Heart right ventricle (tissue), 16 donors: ENCODE measurements around the gene ELF5. TPM values are rescaled to one million over a fixed set of nuclear protein-coding genes. Genes with fewer than 3 reads are reported as not detected.

ENCODE experiments used
- ATAC-seq, 8 donors: fragments of 200-7000 bp; cut with Tn5 transposase; one replicate each; pipeline ENCODE4 v1.9.1; 2020; ENCODE audit warnings: mild to moderate bottlenecking in 8 of 8, moderate library complexity in 8 of 8, moderate number of reproducible peaks in 1 of 8
- DNase-seq, 2 donors: peaks; one replicate each; pipeline ENCODE4 v3.0.0-alpha.2; 2020
- H3K27ac ChIP-seq, 10 donors: fragments of 200-600 bp; sonication (generic) in 2 of 10; one replicate each; pipeline versions ENCODE4 v1.5.0 to v1.8.0; 2020 to 2022; ENCODE audit warnings: mild to moderate bottlenecking in 3 of 10
- H3K27me3 ChIP-seq, 7 donors: fragments of 200-600 bp; one replicate each; pipeline ENCODE4 v1.8.0; 2021 to 2022; ENCODE audit warnings: mild to moderate bottlenecking in 2 of 7
- H3K36me3 ChIP-seq, 9 donors: fragments of 200-600 bp; sonication (generic) in 1 of 9; one replicate each; pipeline versions ENCODE4 v1.5.0 to v1.8.0; 2020 to 2022; ENCODE audit warnings: mild to moderate bottlenecking in 2 of 9
- H3K4me1 ChIP-seq, 9 donors: fragments of 200-600 bp; sonication (generic) in 1 of 9; one replicate each; pipeline versions ENCODE4 v1.5.0 to v1.8.0; 2020 to 2022; ENCODE audit warnings: mild to moderate bottlenecking in 4 of 9
- H3K4me3 ChIP-seq, 10 donors: fragments of 200-600 bp; sonication (generic) in 2 of 10; one replicate each; pipeline versions ENCODE4 v1.5.0 to v1.8.0; 2020 to 2022; ENCODE audit warnings: mild to moderate bottlenecking in 7 of 10, moderate library complexity in 2 of 10
- H3K9me3 ChIP-seq, 11 donors: fragments of 200-600 bp in 10 of 11; sonication (generic) in 2 of 11; one replicate each; pipeline versions ENCODE4 v1.5.0 to v1.8.0; 2013 to 2022; ENCODE audit warnings: mild to moderate bottlenecking in 2 of 11, control low read depth in 1 of 11, moderate library complexity in 1 of 11
- CTCF ChIP-seq, 9 donors: fragments of 200-600 bp; sonication (generic) in 2 of 9; IDR thresholded peaks; one replicate each; pipeline versions ENCODE4 v1.5.0 to v1.8.0; 2021 to 2022; ENCODE audit warnings: antibody characterized with exemption in 9 of 9, mild to moderate bottlenecking in 5 of 9, moderate library complexity in 1 of 9
- WGBS, 2 donors: extraction: QIAGEN DNeasy Blood & Tissue Kit; methylation state at CpG; one replicate each; pipeline ENCODE4 v1.1.7; 2013; ENCODE audit warnings: inconsistent platforms in 1 of 2; 5-methylcytosine and 5-hydroxymethylcytosine counted together
- intact Hi-C, 10 donors: fragments of 100-400 bp; cut with DNase I; formaldehyde crosslinking; loops; one replicate each; pipeline versions ENCODE4 v1.11.1 to v1.14.2; 2022
- polyA plus RNA-seq, 2 donors: library from polyadenylated mRNA; stranded (reverse); fragments of 200-250 nt; gene quantifications; one replicate each; pipeline ENCODE4 v1.2.3, GENCODE V29; 2013
- total RNA-seq, 10 donors: library from RNA; stranded (reverse); fragmentation: NEBNext Ultra II Directional in 3 of 10; extraction: Animal tissue kit (Norgen Biotek cat#: 25700) in 3 of 10; gene quantifications; one replicate each; pipeline versions ENCODE4 v1.2.1 to v1.2.4, GENCODE V29; 2021 to 2023
- donor health status: Arrhythmogenic right ventricular cardiomyopathy.
- donor health status: ischemic (EF 13 %, LVEDD 7.1; RV severe dilation, severe dysfunction).
- donor health status: healthy with polysubstance abuse.
- donor health status: DM: no; HTN: yes; CAD: no.
- donor health status: DM: no; HTN: no; CAD: no.
- donor health status: ischemic (EF 25% LVEDD 6.9; RV normal size, moderate dysfunction).
- donor health status: ischemic (EF 25% LVEDD 5.7; RV mildly dilated, moderate dysfunction).
- donor health status: healthy.
- donor health status: DM: yes; HTN: yes; CAD: no.
- donor health status: Ischemic cardiomyopathy.
- donor health status: ischemic (EF 35%, LVEDD 5.7; RV mildly dilated, moderate dysfunction).
- donor health status: nonischemic (EF 11% LVEDD 7.7; RV severe dilation, severe dysfunction).
- donor health status: DM: yes; HTN: yes; CAD: no.
- donor health status: PGD.
- donor health status: ischemic (EF 29% LVEDD 5.4; RV normal size, mild dysfunction).
- donor health status: nonischemic (EF 23%, LVEDD 6.1; RV moderate dilation, normal function).

The ELF5 gene
- total and polyA plus RNA-seq, 12 donors, result not detected

GRCh38 chr11:34536056-34536455 lies 22.5 kb upstream of the ELF5 start:
- Histone ChIP-seq H3K36me3 (no peaks in the 10 kb centered on the region), H3K27me3 (peaks cover 0 to 25% (median 17%) of the 10 kb centered on the region in 7 donors), H3K4me3 (no peak overlapping the region), H3K9me3 (peaks cover 0 to 12% (median 2%) of the 10 kb centered on the region in 11 donors), H3K27ac (no peak overlapping the region), H3K4me1 (no peaks in the 10 kb centered on the region)
- ATAC-seq (no peak), DNase-seq (no peak)
- intact Hi-C loops, result no loop called here
- TF ChIP-seq CTCF (IDR thresholded peaks at IDR 0.05), result no peak

- 79 to 83% methylated on average over 3 of the region's 3 CpGs for WGBS, 2 donors
- DNase-seq (no peak), ATAC-seq (no peak)
- Histone ChIP-seq H3K4me1 (no peaks in the 10 kb centered on the region), H3K27me3 (peaks cover 0 to 19% (median 14%) of the 10 kb centered on the region in 7 donors), H3K9me3 (peaks cover 0 to 12% (median 2%) of the 10 kb centered on the region in 11 donors), H3K27ac (no peak overlapping the region), H3K4me3 (no peak overlapping the region), H3K36me3 (no peaks in the 10 kb centered on the region)
- intact Hi-C loops, result no loop called here
- TF ChIP-seq CTCF (IDR thresholded peaks at IDR 0.05), result no peak
These were observed 21.2 kb upstream of the ELF5 start for GRCh38 chr11:34534826-34535225.

GRCh38 chr11:34531663-34532062 lies 18.1 kb upstream of the ELF5 start:
- 48 to 65% methylated on average over 1 of the region's 1 CpG for WGBS, 2 donors
- Histone ChIP-seq H3K36me3 (no peaks in the 10 kb centered on the region), H3K4me3 (no peak overlapping the region), H3K27me3 (peaks cover 0 to 12% (median 0%) of the 10 kb centered on the region in 7 donors), H3K9me3 (peaks cover 0 to 12% (median 2%) of the 10 kb centered on the region in 11 donors), H3K27ac (no peak overlapping the region), H3K4me1 (no peaks in the 10 kb centered on the region)
- intact Hi-C loops, result no loop called here
- ATAC-seq, result no peak
- TF ChIP-seq CTCF (IDR thresholded peaks at IDR 0.05), result no peak
- DNase-seq, result no peak

- 66 to 92% methylated on average over 3 of the region's 3 CpGs for WGBS, 2 donors
- Histone ChIP-seq H3K27me3 (peaks cover 0 to 12% (median 0%) of the 10 kb centered on the region in 7 donors), H3K36me3 (no peaks in the 10 kb centered on the region), H3K9me3 (peaks cover 0 to 12% (median 2%) of the 10 kb centered on the region in 11 donors), H3K27ac (no peak overlapping the region), H3K4me1 (no peaks in the 10 kb centered on the region), H3K4me3 (no peak overlapping the region)
- intact Hi-C loops, result no loop called here
- no peak for ATAC-seq
- TF ChIP-seq CTCF (IDR thresholded peaks at IDR 0.05), result no peak
- no peak for DNase-seq
These were observed 17.1 kb upstream of the ELF5 start for GRCh38 chr11:34530545-34531234.
